Cardiac muscle cell (in vitro differentiated cells and primary cell): ENCODE data around the gene HLA-DQB1. TPM values are rescaled to one million over a fixed set of nuclear protein-coding genes. Genes with fewer than 3 reads are reported as not detected.
A peak's percentile ranks its signal among the peaks of the same experiment; 100 is the strongest.
"Not testable (repeated sequence)": the region's sequence is repeated elsewhere in the genome, so short reads cannot be mapped to it uniquely, and the experiment has no call there.

Source experiments
- DNase-seq, 2 donors: peaks; one replicate each; pipeline versions ENCODE4 v3.0.0 to v3.0.0-alpha.2; 2010 to 2017; ENCODE audit warnings: low read depth in 1 of 2, low spot score in 1 of 2
- H3K27ac ChIP-seq: fragments of 200-600 bp; sonication (generic); 2 replicates; pipeline ENCODE4 v1.5.1; 2016
- H3K27me3 ChIP-seq: fragments of 200-600 bp; sonication (generic); 2 replicates; pipeline ENCODE4 v1.6.0; 2016; ENCODE audit warnings: control low read depth
- H3K36me3 ChIP-seq: fragments of 200-600 bp; sonication (generic); 2 replicates; pipeline ENCODE4 v1.5.1; 2016; ENCODE audit warnings: control low read depth
- H3K4me1 ChIP-seq: fragments of 200-600 bp; sonication (generic); 2 replicates; pipeline ENCODE4 v1.8.1; 2017; ENCODE audit warnings: low read depth, mild to moderate bottlenecking, mixed run types
- H3K4me3 ChIP-seq: fragments of 200-600 bp; sonication (generic); 2 replicates; pipeline ENCODE4 v1.5.1; 2016; ENCODE audit warnings: mild to moderate bottlenecking
- H3K9me3 ChIP-seq: fragments of 200-600 bp; sonication (generic); 2 replicates; pipeline ENCODE4 v1.5.1; 2017; ENCODE audit warnings: low read depth, mild to moderate bottlenecking, control low read depth
- CTCF ChIP-seq: IDR thresholded peaks from 2 replicates; pipeline ENCODE4 v1.5.1; 2012; ENCODE audit warnings: low read depth, mild to moderate bottlenecking, low read length
- polyA plus RNA-seq: library from polyadenylated mRNA; unstranded; fragments of >200 nt; fragmentation: Nextera tagmentation; extraction: Ambion mirVana; gene quantifications from 2 replicates; pipeline ENCODE4 v1.2.1, GENCODE V29; 2016
- total RNA-seq: library from RNA; depleted of rRNA; stranded (reverse); fragments of >200 nt; gene quantifications from 2 replicates; pipeline ENCODE4 v1.2.3, GENCODE V29; 2016

HLA-DQB1 gene
- total and polyA plus RNA-seq, 2 experiments from 2014 or later = 0.54 to 7.2 TPM

GRCh38 chr6:32680055-32680454 lies 13.6 kb upstream of the HLA-DQB1 start:
- no peaks in the 10 kb centered on the region for H3K9me3 ChIP-seq
- H3K27me3 ChIP-seq = peaks cover 7% of the 10 kb centered on the region
- TF ChIP-seq CTCF = no peak
- DNase-seq = no peak
- no peaks in the 10 kb centered on the region for H3K4me1 ChIP-seq
- H3K4me3 ChIP-seq = no peak overlapping the region
- no peaks in the 10 kb centered on the region for H3K36me3 ChIP-seq
- H3K27ac ChIP-seq = no peak overlapping the region

GRCh38 chr6:32679492-32679891 lies 13.0 kb upstream of the HLA-DQB1 start:
- H3K27me3 ChIP-seq = peaks cover 7% of the 10 kb centered on the region
- no peaks in the 10 kb centered on the region for H3K4me1 ChIP-seq
- H3K27ac ChIP-seq = no peak overlapping the region
- no peak for TF ChIP-seq CTCF
- DNase-seq = no peak
- no peak overlapping the region for H3K4me3 ChIP-seq
- no peaks in the 10 kb centered on the region for H3K36me3 ChIP-seq
- H3K9me3 ChIP-seq = no peaks in the 10 kb centered on the region

DNA sequence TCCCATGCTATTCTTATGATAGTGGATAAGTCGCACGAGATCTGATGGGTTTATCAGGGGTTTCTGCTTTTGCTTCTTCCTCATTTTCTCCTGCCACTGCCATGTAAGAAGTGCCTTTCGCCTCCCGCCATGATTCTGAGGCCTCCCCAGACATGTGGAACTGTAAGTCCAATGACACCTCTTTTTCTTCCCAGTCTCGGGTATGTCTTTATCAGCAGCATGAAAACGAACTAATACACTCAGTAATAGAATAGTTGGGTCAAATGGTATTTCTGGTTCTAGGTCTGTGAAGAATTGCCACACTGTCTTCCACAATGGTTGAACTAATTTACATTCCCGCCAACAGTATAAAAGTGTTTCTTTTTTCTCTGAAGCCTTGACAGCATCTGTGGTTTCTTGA lies 7.7 kb upstream of the HLA-DQB1 start:
- H3K4me3 ChIP-seq, H3K4me1 ChIP-seq, H3K27ac ChIP-seq, H3K27me3 ChIP-seq, H3K9me3 ChIP-seq, DNase-seq, H3K36me3 ChIP-seq: not testable (repeated sequence)

DNA sequence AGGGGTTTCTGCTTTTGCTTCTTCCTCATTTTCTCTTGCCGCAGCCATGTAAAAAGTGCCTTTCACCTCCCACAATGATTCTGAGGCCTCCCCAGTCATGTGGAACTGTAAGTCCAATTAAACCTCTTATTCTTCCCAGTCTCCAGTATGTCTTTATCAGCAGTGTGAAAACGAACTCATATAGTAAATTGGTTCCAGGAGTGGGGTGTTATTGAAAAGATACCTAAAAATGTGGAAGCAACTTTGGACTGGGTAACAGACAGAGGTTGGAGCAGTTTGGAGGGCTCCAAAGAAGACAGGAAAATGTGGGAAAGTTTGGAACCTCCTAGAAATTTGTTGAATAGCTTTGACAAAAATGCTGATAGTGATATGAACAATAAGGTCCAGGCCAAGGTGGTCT lies 5.5 kb upstream of the HLA-DQB1 start:
- not testable (repeated sequence) for H3K4me3 ChIP-seq, DNase-seq, H3K4me1 ChIP-seq, H3K9me3 ChIP-seq, H3K27me3 ChIP-seq, H3K27ac ChIP-seq, H3K36me3 ChIP-seq

DNA sequence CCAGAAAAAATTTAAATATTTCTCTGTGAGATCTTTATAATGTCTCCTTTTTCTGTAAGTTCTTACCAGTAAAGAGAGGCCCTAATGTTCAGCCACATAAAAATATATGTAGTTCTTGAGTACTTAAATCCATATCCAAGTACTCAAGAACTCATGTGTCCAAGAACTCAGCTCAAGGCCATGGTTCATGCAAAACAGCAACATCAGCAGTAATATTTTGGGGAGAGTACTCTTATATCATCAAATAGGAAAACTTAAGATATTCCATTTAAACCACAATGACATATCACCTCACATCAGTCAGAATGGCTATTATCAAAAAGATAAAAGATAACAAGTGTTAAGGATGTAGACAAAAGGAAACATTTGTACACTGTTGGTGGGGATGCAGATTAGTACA lies 3.4 kb upstream of the HLA-DQB1 start:
- no peaks in the 10 kb centered on the region for H3K9me3 ChIP-seq
- DNase-seq = no peak
- no peak for TF ChIP-seq CTCF
- H3K4me3 ChIP-seq = no peak overlapping the region
- no peaks in the 10 kb centered on the region for H3K4me1 ChIP-seq
- no peaks in the 10 kb centered on the region for H3K36me3 ChIP-seq
- H3K27me3 ChIP-seq = peaks cover 15% of the 10 kb centered on the region
- H3K27ac ChIP-seq = no peak overlapping the region

DNA sequence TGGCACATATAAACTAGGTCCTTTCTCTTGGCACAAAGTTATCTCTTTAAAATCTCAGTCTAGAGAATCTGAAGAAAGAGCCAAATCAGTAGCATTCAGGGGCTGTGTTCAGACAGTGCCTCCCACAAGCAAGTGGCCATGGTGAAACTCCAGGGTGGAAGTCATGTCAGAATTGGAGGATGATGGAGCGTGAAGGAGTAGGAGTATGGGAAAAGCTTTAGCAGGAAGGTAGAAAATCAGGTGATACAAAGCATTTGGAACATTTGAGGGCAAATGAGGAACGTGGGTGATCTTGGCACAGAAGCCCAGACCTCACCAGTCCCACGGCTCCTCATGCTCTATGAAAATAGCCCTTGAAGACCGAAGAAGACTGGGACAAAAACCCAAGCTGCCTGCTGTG lies 2.8 kb upstream of the HLA-DQB1 start:
- no peak for DNase-seq
- Histone ChIP-seq H3K27ac (no peak overlapping the region), H3K4me3 (no peak overlapping the region), H3K4me1 (no peaks in the 10 kb centered on the region), H3K9me3 (no peaks in the 10 kb centered on the region), H3K36me3 (no peaks in the 10 kb centered on the region), H3K27me3 (peaks cover 22% of the 10 kb centered on the region)
- no peak for TF ChIP-seq CTCF

DNA sequence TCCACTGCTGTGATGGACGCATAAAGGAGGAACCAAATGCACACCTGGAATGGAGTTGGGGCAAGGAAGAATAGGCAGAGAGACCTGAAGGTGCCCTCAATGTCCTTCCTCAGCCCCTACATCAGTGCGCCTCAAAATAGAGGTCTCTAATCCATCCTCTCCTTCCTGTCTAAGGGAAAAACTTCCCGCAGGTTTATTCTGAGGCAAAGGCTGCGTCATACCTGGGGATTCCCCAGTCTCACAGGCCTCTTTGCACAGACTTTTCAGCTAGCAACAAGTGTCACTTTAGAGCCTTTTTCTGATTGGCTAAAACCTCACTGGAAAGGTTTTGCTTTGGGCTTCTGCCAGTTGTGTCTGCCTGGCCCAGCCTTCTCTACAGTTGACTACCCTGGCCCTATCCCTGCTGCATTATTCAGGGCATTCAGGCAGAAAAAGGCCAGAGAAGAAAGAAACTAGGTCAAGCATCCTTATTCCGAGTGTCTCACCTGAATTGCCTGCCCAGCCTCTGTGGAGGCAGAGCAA lies 1.8 kb upstream of the HLA-DQB1 start:
- Histone ChIP-seq H3K9me3 (no peaks in the 10 kb centered on the region), H3K4me1 (no peaks in the 10 kb centered on the region), H3K27me3 (peaks cover 31% of the 10 kb centered on the region), H3K36me3 (no peaks in the 10 kb centered on the region), H3K4me3 (no peak overlapping the region), H3K27ac (no peak overlapping the region)
- DNase-seq = peak; percentile 34 to 84
- no peak for TF ChIP-seq CTCF
